Breast epithelium (tissue), 3 donors: ENCODE measurements around the gene ATRX.

Source experiments
- CTCF ChIP-seq, 3 donors: fragments of 450-650 bp; IDR thresholded peaks; one replicate each; pipeline ENCODE4 v1.5.1; 2016 to 2017; ENCODE audit warnings: antibody characterized with exemption in 3 of 3, mild to moderate bottlenecking in 3 of 3, moderate library complexity in 3 of 3
- POLR2A ChIP-seq: fragments of 450-650 bp; IDR thresholded peaks from one replicate; pipeline ENCODE4 v1.6.1; 2016; ENCODE audit warnings: antibody characterized with exemption, mild to moderate bottlenecking, moderate library complexity

- no peak for TF ChIP-seq POLR2A
- no peak for TF ChIP-seq CTCF (IDR thresholded peaks at IDR 0.05)
Observed at GRCh38 chrX:77628294-77629025, 157.6 kb downstream of the ATRX start.
